Smooth muscle cell (in vitro differentiated cells): Measurements from ENCODE around the gene PVALEF. TPM values are rescaled to one million over a fixed set of nuclear protein-coding genes. Genes with fewer than 3 reads are reported as not detected.
A peak's percentile ranks its signal among the peaks of the same experiment; 100 is the strongest.

ENCODE experiments used
- DNase-seq: peaks from one replicate; lab custom pipeline; 2025; ENCODE audit not compliant: unreplicated experiment; lab: John Stamatoyannopoulos, UW
- H2AFZ ChIP-seq: fragments of 200-600 bp; sonication (generic); 2 replicates; pipeline ENCODE4 v1.6.0; 2016; ENCODE audit warnings: antibody characterized with exemption, low read depth, mild to moderate bottlenecking
- H3F3A ChIP-seq: fragments of 200-600 bp; sonication (generic); 2 replicates; pipeline ENCODE4 v1.6.0; 2017; ENCODE audit warnings: antibody characterized with exemption, low read depth
- H3K27ac ChIP-seq: fragments of 200-600 bp; sonication (generic); 2 replicates; pipeline ENCODE4 v1.5.1; 2016; ENCODE audit warnings: low read depth, mild to moderate bottlenecking
- H3K27me3 ChIP-seq: fragments of 200-600 bp; sonication (generic); 2 replicates; pipeline ENCODE4 v1.6.1; 2016; ENCODE audit warnings: low read depth, mild to moderate bottlenecking
- H3K36me3 ChIP-seq: fragments of 200-600 bp; sonication (generic); 2 replicates; pipeline ENCODE4 v1.5.1; 2016; ENCODE audit warnings: low read depth
- H3K4me1 ChIP-seq: fragments of 200-600 bp; sonication (generic); 2 replicates; pipeline ENCODE4 v1.5.1; 2016; ENCODE audit warnings: low read depth
- H3K4me2 ChIP-seq: fragments of 200-600 bp; sonication (generic); 2 replicates; pipeline ENCODE4 v1.6.0; 2016; ENCODE audit warnings: mild to moderate bottlenecking
- H3K4me3 ChIP-seq: fragments of 200-600 bp; sonication (generic); 2 replicates; pipeline ENCODE4 v1.5.1; 2016; ENCODE audit warnings: mild to moderate bottlenecking
- H3K79me2 ChIP-seq: fragments of 200-600 bp; sonication (generic); 2 replicates; pipeline ENCODE4 v1.6.0; 2016; ENCODE audit warnings: low read depth, mild to moderate bottlenecking
- H3K9ac ChIP-seq: fragments of 200-600 bp; sonication (generic); 2 replicates; pipeline ENCODE4 v1.6.0; 2016; ENCODE audit warnings: low read depth
- H3K9me3 ChIP-seq: fragments of 200-600 bp; sonication (generic); replicated peaks from 2 replicates; pipeline ENCODE4 v1.5.1; 2016; ENCODE audit warnings: low read depth
- H4K20me1 ChIP-seq: fragments of 200-600 bp; sonication (generic); 2 replicates; pipeline ENCODE4 v1.6.0; 2016; ENCODE audit warnings: low read depth
- WGBS: methylation state at CpG from one replicate; pipeline ENCODE4 v1.1.7; 2016; ENCODE audit warnings: low lambda C conversion rate; 5-methylcytosine and 5-hydroxymethylcytosine counted together
- polyA plus RNA-seq: library from polyadenylated mRNA; unstranded; fragments of >200 nt; fragmentation: Nextera tagmentation; extraction: Ambion mirVana; gene quantifications from 2 replicates; pipeline ENCODE4 v1.2.1, GENCODE V29; 2016
- total RNA-seq: library from RNA; depleted of rRNA; stranded (reverse); fragments of >200 nt; gene quantifications from 2 replicates; pipeline ENCODE4 v1.2.3, GENCODE V29; 2014
- TF ChIP-seq, protein P1 (sequence below): fragments of 200-600 bp; sonication (generic); IDR thresholded peaks from 2 replicates; pipeline ENCODE4 v1.5.1; 2017; ENCODE audit warnings: borderline replicate concordance, mild to moderate bottlenecking, antibody characterized with exemption; ENCODE audit not compliant: insufficient read depth, poor library complexity, severe bottlenecking

The PVALEF gene
- total and polyA plus RNA-seq, 2 experiments from 2014 or later, result not detected

DNA sequence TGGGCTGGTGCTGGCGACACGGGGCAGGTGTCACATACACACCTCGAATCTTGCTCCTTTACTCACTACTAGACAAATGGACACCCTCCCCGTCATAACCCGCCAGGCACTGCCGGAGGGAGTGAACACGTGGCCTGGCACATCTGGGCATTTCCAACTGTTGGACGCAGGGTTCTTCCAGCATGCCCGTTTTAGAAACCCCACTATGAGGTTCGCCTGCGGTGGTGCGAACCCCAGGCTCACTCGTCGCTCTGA, 64.3 kb downstream of the PVALEF start:
- TF ChIP-seq, protein P1, sequence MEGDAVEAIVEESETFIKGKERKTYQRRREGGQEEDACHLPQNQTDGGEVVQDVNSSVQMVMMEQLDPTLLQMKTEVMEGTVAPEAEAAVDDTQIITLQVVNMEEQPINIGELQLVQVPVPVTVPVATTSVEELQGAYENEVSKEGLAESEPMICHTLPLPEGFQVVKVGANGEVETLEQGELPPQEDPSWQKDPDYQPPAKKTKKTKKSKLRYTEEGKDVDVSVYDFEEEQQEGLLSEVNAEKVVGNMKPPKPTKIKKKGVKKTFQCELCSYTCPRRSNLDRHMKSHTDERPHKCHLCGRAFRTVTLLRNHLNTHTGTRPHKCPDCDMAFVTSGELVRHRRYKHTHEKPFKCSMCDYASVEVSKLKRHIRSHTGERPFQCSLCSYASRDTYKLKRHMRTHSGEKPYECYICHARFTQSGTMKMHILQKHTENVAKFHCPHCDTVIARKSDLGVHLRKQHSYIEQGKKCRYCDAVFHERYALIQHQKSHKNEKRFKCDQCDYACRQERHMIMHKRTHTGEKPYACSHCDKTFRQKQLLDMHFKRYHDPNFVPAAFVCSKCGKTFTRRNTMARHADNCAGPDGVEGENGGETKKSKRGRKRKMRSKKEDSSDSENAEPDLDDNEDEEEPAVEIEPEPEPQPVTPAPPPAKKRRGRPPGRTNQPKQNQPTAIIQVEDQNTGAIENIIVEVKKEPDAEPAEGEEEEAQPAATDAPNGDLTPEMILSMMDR, result no peak
- no peak for DNase-seq
- Histone ChIP-seq H3K4me1 (no peaks in the 10 kb centered on the region), H3F3A (no peaks in the 10 kb centered on the region), H3K27me3 (no peaks in the 10 kb centered on the region), H2AFZ (no peak overlapping the region), H3K9me3 (no peaks in the 10 kb centered on the region), H3K9ac (no peak overlapping the region), H3K36me3 (no peaks in the 10 kb centered on the region), H3K4me2 (no peak overlapping the region), H4K20me1 (peaks cover 17% of the 10 kb centered on the region), H3K79me2 (no peaks in the 10 kb centered on the region), H3K4me3 (no peak overlapping the region), H3K27ac (no peak overlapping the region)
- WGBS, result 97% methylated on average over 14 of the region's 14 CpGs

DNA sequence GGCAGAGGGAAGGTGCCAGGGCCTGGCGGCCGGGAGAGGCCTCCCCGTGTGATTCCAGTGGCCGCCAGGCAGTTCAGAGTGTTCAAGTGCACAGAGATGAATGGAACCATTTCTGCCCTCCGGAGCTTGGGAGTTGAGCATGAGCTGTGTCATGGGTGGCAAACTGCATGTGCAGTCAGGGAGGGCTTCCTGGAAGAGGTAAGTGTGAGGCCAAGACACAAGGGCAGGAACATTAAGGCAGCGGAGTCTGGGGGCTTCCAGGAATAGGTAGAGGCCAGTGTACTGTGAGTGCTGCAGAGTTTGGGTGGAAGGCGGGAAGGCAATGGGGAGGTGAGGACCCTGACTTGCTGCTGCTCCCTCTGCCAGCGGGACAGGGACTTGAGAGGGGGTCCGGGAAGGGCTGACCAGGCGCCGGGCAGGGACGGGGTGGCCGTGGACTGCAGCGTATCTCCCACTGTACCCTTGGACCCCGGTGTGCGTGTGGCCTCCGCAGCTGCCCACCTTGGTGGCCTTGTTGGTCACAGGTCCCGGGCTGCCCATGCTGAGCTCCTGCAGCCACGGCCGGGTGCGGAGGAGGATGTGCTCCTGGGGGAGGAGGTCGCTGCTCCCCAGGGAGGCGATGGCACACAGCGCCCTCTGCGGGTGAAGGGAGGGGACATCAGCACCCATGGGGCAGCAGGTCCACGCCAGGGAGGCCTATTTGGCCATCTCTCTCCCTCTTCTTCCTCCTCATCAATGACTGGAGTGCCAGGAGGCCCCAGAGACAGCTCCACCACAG, 64.9 kb downstream of the PVALEF start:
- 93% methylated on average over 26 of the region's 26 CpGs for WGBS
- Histone ChIP-seq H3K9me3 (no peaks in the 10 kb centered on the region), H4K20me1 (peaks cover 23% of the 10 kb centered on the region), H3K79me2 (no peaks in the 10 kb centered on the region), H3F3A (no peaks in the 10 kb centered on the region), H3K27ac (no peak overlapping the region), H3K36me3 (no peaks in the 10 kb centered on the region), H2AFZ (no peak overlapping the region), H3K9ac (no peak overlapping the region), H3K4me3 (no peak overlapping the region), H3K4me1 (no peaks in the 10 kb centered on the region), H3K4me2 (no peak overlapping the region), H3K27me3 (no peaks in the 10 kb centered on the region)
- DNase-seq, result no peak
- TF ChIP-seq, protein P1, result peak; percentile 19

DNA sequence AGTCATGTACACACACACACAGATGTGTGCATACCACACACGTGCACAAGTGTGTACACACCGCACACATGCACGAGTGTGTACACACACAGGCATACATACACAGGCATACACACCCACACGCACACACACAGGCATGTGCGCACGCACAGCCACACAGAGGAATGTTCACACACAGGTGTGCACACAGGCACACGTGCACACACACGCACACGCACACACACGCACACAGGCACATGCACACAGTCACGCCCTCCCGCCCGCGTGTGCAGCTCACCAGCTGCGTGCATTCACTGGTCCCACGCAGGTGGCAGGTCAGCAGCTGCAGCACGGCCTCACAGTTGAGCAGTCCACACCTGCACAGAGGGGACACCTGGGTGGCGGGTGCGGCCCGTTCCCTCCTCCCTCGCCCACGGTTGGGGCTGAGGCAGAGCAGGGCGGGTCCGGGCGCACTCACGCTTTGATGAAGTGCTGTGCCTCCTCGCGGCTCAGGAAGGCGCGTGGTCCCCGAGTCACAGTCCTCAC, 65.9 kb downstream of the PVALEF start:
- no peaks in the 10 kb centered on the region for H3K9me3 ChIP-seq
- H3K79me2 ChIP-seq, result no peaks in the 10 kb centered on the region
- no peak overlapping the region for H2AFZ ChIP-seq
- no peaks in the 10 kb centered on the region for H3K27me3 ChIP-seq
- WGBS, result 93% methylated on average over 29 of the region's 31 CpGs
- H3F3A ChIP-seq, result no peaks in the 10 kb centered on the region
- no peak overlapping the region for H3K27ac ChIP-seq
- peaks cover 32% of the 10 kb centered on the region for H4K20me1 ChIP-seq
- no peak overlapping the region for H3K4me3 ChIP-seq
- no peaks in the 10 kb centered on the region for H3K36me3 ChIP-seq
- no peak overlapping the region for H3K4me2 ChIP-seq
- H3K9ac ChIP-seq, result no peak overlapping the region
- DNase-seq, result no peak
- no peaks in the 10 kb centered on the region for H3K4me1 ChIP-seq
- TF ChIP-seq, protein P1, result no peak
